Activated CD8-positive, alpha-beta T cell treated with anti-CD3 and anti-CD28 coated beads, Interleukin-2, amount 10 ng/mL, durations not matched to agents 7 days and 5 days (primary cell): Measurements from ENCODE around the gene HGS. TPM values are rescaled to one million over a fixed set of nuclear protein-coding genes. Genes with fewer than 3 reads are reported as not detected.

Experiments
- ATAC-seq: fragments of 150-1000 bp; cut with Tn5 transposase; one replicate; pipeline ENCODE4 v1.10.0; 2021; ENCODE audit warnings: moderate library complexity
- CTCF ChIA-PET: fragments of 350-600 bp; sonication (Branson Sonifier 250); formaldehyde crosslinking; loops from one replicate; lab custom pipeline; 2021; ENCODE audit warnings: antibody characterized with exemption; lab: Charles Lee
- POLR2A ChIA-PET: fragments of 350-600 bp; sonication (Branson Sonifier 250); formaldehyde crosslinking; loops from one replicate; lab custom pipeline; 2021; ENCODE audit warnings: antibody characterized with exemption; lab: Charles Lee
- DNase-seq: peaks from one replicate; pipeline ENCODE4 v3.0.0-alpha.2; 2020
- H3K27ac Mint-ChIP-seq: one replicate; pipeline ENCODE4 v1.8.0; 2021; ENCODE audit warnings: mild to moderate bottlenecking, mixed read lengths
- H3K27me3 Mint-ChIP-seq: one replicate; pipeline ENCODE4 v1.8.0; 2021; ENCODE audit warnings: low read depth, mixed read lengths
- H3K36me3 Mint-ChIP-seq: one replicate; pipeline ENCODE4 v1.8.0; 2021; ENCODE audit warnings: low read depth, mixed read lengths
- H3K4me1 Mint-ChIP-seq: one replicate; pipeline ENCODE4 v1.8.0; 2021; ENCODE audit warnings: low read depth, mixed read lengths
- H3K4me3 Mint-ChIP-seq: one replicate; pipeline ENCODE4 v1.8.0; 2021; ENCODE audit warnings: mild to moderate bottlenecking, mixed read lengths
- H3K9me3 Mint-ChIP-seq: one replicate; pipeline ENCODE4 v1.8.0; 2022; ENCODE audit warnings: mixed read lengths; ENCODE audit not compliant: insufficient read depth
- total RNA-seq, 2 experiments: library from RNA; stranded (reverse); gene quantifications; one replicate each; pipeline ENCODE4 v1.2.3, GENCODE V29; 2021

HGS gene
- total RNA-seq, 2 experiments from 2014 or later, result 107 to 128 TPM

GRCh38 chr17:81659038-81659437 is 24.8 kb upstream of the HGS start:
- H3K27me3 Mint-ChIP-seq, result no peaks in the 10 kb centered on the region

GRCh38 chr17:81660441-81660840 is 23.4 kb upstream of the HGS start:
- ATAC-seq, result no peak
- POLR2A ChIA-PET, result interaction anchor here (0.8 to 0.9 kb wide), 2 partner anchors 24 to 43 kb away, joined by 3 read pairs; partner anchors contain the start of genes MRPL12, NPLOC4 and TSPAN10
- no peaks in the 10 kb centered on the region for H3K9me3 Mint-ChIP-seq
- H3K4me3 Mint-ChIP-seq, result no peak overlapping the region
- no peaks in the 10 kb centered on the region for H3K27me3 Mint-ChIP-seq
- DNase-seq, result no peak
- H3K4me1 Mint-ChIP-seq, result peaks cover 62% of the 10 kb centered on the region
- H3K27ac Mint-ChIP-seq, result no peak overlapping the region
- peaks cover 16% of the 10 kb centered on the region for H3K36me3 Mint-ChIP-seq
- CTCF ChIA-PET, result interaction anchor here (1.1 kb wide), 1 partner anchor 58 kb away, joined by 3 read pairs; no protein-coding TSS in a partner anchor

More at GRCh38 chr17:81659038-81659437, 24.8 kb upstream of the HGS start:
- Mint-ChIP-seq H3K27ac (no peak overlapping the region), H3K36me3 (peaks cover 2% of the 10 kb centered on the region), H3K4me3 (no peak overlapping the region), H3K4me1 (peaks cover 58% of the 10 kb centered on the region), H3K9me3 (no peaks in the 10 kb centered on the region)
- CTCF ChIA-PET, result interaction anchor here (0.7 kb wide), 1 partner anchor 58 kb away, joined by 3 read pairs; no protein-coding TSS in a partner anchor
- DNase-seq (no peak), ATAC-seq (no peak)
- POLR2A ChIA-PET, result no interaction called here

GRCh38 chr17:81662002-81662401 is 21.8 kb upstream of the HGS start:
- H3K27ac Mint-ChIP-seq, result peak overlapping the region; percentile 99
- POLR2A ChIA-PET, result interaction anchor here (0.7 to 5.3 kb wide), 5 partner anchors 9 to 266 kb away, joined by 3 to 31 read pairs (median 4); partner anchors contain the start of genes MAFG and MRPL12
- DNase-seq (no peak), ATAC-seq (no peak)
- no peaks in the 10 kb centered on the region for H3K27me3 Mint-ChIP-seq
- peaks cover 24% of the 10 kb centered on the region for H3K36me3 Mint-ChIP-seq
- CTCF ChIA-PET, result interaction anchor here (0.8 to 2.1 kb wide), 3 partner anchors 41 to 376 kb away, joined by 3 to 6 read pairs (median 3); partner anchors contain the start of genes DCXR and MRPL12
- no peaks in the 10 kb centered on the region for H3K9me3 Mint-ChIP-seq
- no peak overlapping the region for H3K4me3 Mint-ChIP-seq
- H3K4me1 Mint-ChIP-seq, result peaks cover 55% of the 10 kb centered on the region

GRCh38 chr17:81664051-81664470 is 19.8 kb upstream of the HGS start:
- Mint-ChIP-seq H3K4me3 (peak overlapping the region; percentile 22), H3K9me3 (no peaks in the 10 kb centered on the region), H3K27me3 (no peaks in the 10 kb centered on the region), H3K4me1 (peaks cover 63% of the 10 kb centered on the region), H3K36me3 (peaks cover 34% of the 10 kb centered on the region), H3K27ac (peak overlapping the region; percentile 99)
- CTCF ChIA-PET, result interaction anchor here (0.7 to 2.1 kb wide), 3 partner anchors 11 to 1658 kb away, joined by 3 to 7 read pairs (median 6); no protein-coding TSS in a partner anchor
- DNase-seq (no peak), ATAC-seq (no peak)
- POLR2A ChIA-PET, result interaction anchor here (1.5 to 5.3 kb wide), 3 partner anchors 11 to 71 kb away, joined by 3 to 31 read pairs (median 12); partner anchors contain the start of gene MRPL12

- peak; percentile 20 for ATAC-seq
- no peaks in the 10 kb centered on the region for H3K27me3 Mint-ChIP-seq
- peaks cover 68% of the 10 kb centered on the region for H3K4me1 Mint-ChIP-seq
- H3K27ac Mint-ChIP-seq, result peak overlapping the region; percentile 99
- H3K36me3 Mint-ChIP-seq, result peaks cover 46% of the 10 kb centered on the region
- H3K4me3 Mint-ChIP-seq, result peak overlapping the region; percentile 97
- no peaks in the 10 kb centered on the region for H3K9me3 Mint-ChIP-seq
- ChIA-PET POLR2A (interaction anchor here (0.6 to 5.3 kb wide), 12 partner anchors 8 to 252 kb away, joined by 3 to 31 read pairs (median 4); partner anchors contain the start of genes ARHGDIA, ARL16, HGS and MRPL12), CTCF (interaction anchor here (0.9 to 1.5 kb wide), 4 partner anchors 10 to 64 kb away, joined by 3 to 5 read pairs (median 3); partner anchors contain the start of gene MRPL12)
- DNase-seq, result peak; percentile 70
Measured at GRCh38 chr17:81665205-81666091, 18.4 kb upstream of the HGS start.

- peak; percentile 21 for ATAC-seq
- DNase-seq, result peak; percentile 50
- H3K36me3 Mint-ChIP-seq, result peaks cover 46% of the 10 kb centered on the region
- peak overlapping the region; percentile 99 for H3K27ac Mint-ChIP-seq
- peaks cover 64% of the 10 kb centered on the region for H3K4me1 Mint-ChIP-seq
- CTCF ChIA-PET, result interaction anchor here (1.3 to 1.5 kb wide), 2 partner anchors 13 to 36 kb away, joined by 3 to 5 read pairs; partner anchors contain the start of gene MRPL12
- H3K9me3 Mint-ChIP-seq, result no peaks in the 10 kb centered on the region
- POLR2A ChIA-PET, result interaction anchor here (0.6 to 5.3 kb wide), 11 partner anchors 9 to 251 kb away, joined by 3 to 31 read pairs (median 4); partner anchors contain the start of genes ARHGDIA, ARL16, HGS and MRPL12
- peak overlapping the region; percentile 97 for H3K4me3 Mint-ChIP-seq
- H3K27me3 Mint-ChIP-seq, result no peaks in the 10 kb centered on the region
Measured at GRCh38 chr17:81666092-81666341, 17.8 kb upstream of the HGS start.

GRCh38 chr17:81666342-81667191 is 17.2 kb upstream of the HGS start, which contains the start of the genes CCDC137 and OXLD1:
Gene CCDC137, plus strand, starts transcription at chr17:81666737. Its CDS starts 30 bp downstream, at chr17:81666767.
Gene OXLD1, minus strand, starts transcription at chr17:81666605. Its CDS starts 28 bp downstream, at chr17:81666577.
- ChIA-PET CTCF (interaction anchor here (1.5 kb wide), 1 partner anchor 36 kb away, joined by 5 read pairs; the partner anchor contains the start of gene MRPL12), POLR2A (interaction anchor here (0.6 to 5.3 kb wide), 10 partner anchors 9 to 51 kb away, joined by 3 to 31 read pairs (median 4); partner anchors contain the start of genes ARL16, HGS, MRPL12 and NPLOC4)
- H3K9me3 Mint-ChIP-seq, result no peaks in the 10 kb centered on the region
- no peaks in the 10 kb centered on the region for H3K27me3 Mint-ChIP-seq
- H3K36me3 Mint-ChIP-seq, result peaks cover 51% of the 10 kb centered on the region
- DNase-seq, result peak; percentile 96
- peak within 1 kb of the TSS; percentile 99 for H3K27ac Mint-ChIP-seq
- H3K4me3 Mint-ChIP-seq, result peak within 1 kb of the TSS; percentile 97
- H3K4me1 Mint-ChIP-seq, result peaks cover 62% of the 10 kb centered on the region
- ATAC-seq, result peak; percentile 89

GRCh38 chr17:81667754-81668153 is 16.1 kb upstream of the HGS start:
- DNase-seq (no peak), ATAC-seq (no peak)
- POLR2A ChIA-PET, result no interaction called here
- H3K4me1 Mint-ChIP-seq, result peaks cover 52% of the 10 kb centered on the region
- H3K36me3 Mint-ChIP-seq, result peaks cover 63% of the 10 kb centered on the region
- H3K9me3 Mint-ChIP-seq, result no peaks in the 10 kb centered on the region
- H3K27ac Mint-ChIP-seq, result peak overlapping the region; percentile 76
- CTCF ChIA-PET, result interaction anchor here (1.1 kb wide), 1 partner anchor 35 kb away, joined by 4 read pairs; the partner anchor contains the start of gene MRPL12
- H3K27me3 Mint-ChIP-seq, result no peaks in the 10 kb centered on the region
- H3K4me3 Mint-ChIP-seq, result peak overlapping the region; percentile 97

GRCh38 chr17:81672504-81672903 is 11.3 kb upstream of the HGS start:
- ChIA-PET POLR2A (interaction anchor here (0.6 kb wide), 1 partner anchor 11 kb away, joined by 4 read pairs; the partner anchor contains the start of genes ARL16 and HGS), CTCF (interaction anchor here (0.9 kb wide), 1 partner anchor 9 kb away, joined by 3 read pairs; no protein-coding TSS in a partner anchor)
- Mint-ChIP-seq H3K36me3 (peaks cover 49% of the 10 kb centered on the region), H3K9me3 (no peaks in the 10 kb centered on the region), H3K27me3 (no peaks in the 10 kb centered on the region), H3K27ac (peak overlapping the region; percentile 20), H3K4me1 (peaks cover 23% of the 10 kb centered on the region), H3K4me3 (no peak overlapping the region)
- DNase-seq (no peak), ATAC-seq (no peak)

- H3K36me3 Mint-ChIP-seq, result peaks cover 45% of the 10 kb centered on the region
- no peak overlapping the region for H3K27ac Mint-ChIP-seq
- no peak overlapping the region for H3K4me3 Mint-ChIP-seq
- peaks cover 18% of the 10 kb centered on the region for H3K4me1 Mint-ChIP-seq
- ATAC-seq (no peak), DNase-seq (no peak)
- CTCF ChIA-PET, result interaction anchor here (0.9 kb wide), 1 partner anchor 10 kb away, joined by 3 read pairs; no protein-coding TSS in a partner anchor
- POLR2A ChIA-PET, result no interaction called here
- H3K9me3 Mint-ChIP-seq, result no peaks in the 10 kb centered on the region
- no peaks in the 10 kb centered on the region for H3K27me3 Mint-ChIP-seq
Measured at GRCh38 chr17:81672954-81673353, 10.9 kb upstream of the HGS start.
